NCI-H128 (cell line): ENCODE measurements around the gene MYO1E.
"Not testable (repeated sequence)": the region's sequence is repeated elsewhere in the genome, so short reads cannot be mapped to it uniquely, and the experiment has no call there.

Experiments
- DNase-seq: peaks from one replicate; lab custom pipeline; 2025; ENCODE audit not compliant: unreplicated experiment; lab: John Stamatoyannopoulos, UW

The MYO1E gene

GRCh38 chr15:59352189-59352588 lies 20.5 kb downstream of the MYO1E start:
- no peak for DNase-seq

DNA sequence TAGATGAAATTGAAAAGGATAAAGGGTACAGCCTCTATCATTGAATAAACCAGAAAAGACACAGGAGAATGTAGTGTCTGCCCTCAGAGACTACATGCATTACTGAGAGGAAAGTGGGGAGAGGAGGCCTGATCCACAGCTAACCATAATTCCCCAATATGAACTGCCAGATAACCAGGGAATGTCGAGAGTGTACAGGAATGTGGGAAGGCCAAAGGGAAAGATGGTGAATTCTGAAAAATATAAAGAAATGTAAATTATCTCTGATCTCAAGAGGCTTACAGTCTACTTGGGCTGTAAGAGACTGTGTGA lies 22.3 kb downstream of the MYO1E start:
- no peak for DNase-seq

DNA sequence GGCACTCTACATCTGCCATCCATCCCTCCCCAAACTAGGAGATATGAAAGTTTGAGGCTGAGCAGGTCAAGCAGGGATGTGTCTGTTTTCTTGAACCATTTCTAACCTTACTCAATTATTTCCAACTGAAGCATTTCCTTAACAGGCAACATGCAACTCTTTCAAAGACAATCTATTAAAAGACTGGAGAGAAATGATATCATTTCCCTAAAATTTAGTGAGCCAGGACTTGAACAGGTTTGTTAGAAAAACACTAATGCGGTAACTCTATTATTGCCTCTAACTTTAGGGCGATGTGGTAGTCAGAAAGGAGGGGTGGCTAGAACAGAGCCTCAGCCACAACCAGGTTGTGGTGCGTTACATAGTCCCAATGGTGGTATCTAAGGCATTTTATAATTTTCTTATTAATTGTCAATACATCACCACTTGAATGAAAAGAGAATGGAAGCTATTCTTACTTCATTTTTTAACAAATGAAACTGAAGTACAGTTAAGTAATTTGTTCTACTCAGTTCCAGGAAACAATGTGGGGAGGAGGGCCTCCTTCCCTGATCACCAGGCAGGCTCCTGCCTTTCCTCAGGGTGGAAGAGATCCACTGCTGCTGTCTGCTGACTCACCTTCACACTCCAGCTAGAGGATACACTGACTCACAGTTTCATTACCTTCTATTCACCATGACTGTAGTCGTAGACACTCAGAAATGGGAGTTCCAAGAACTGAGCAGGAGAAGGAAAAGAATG lies 22.8 kb downstream of the MYO1E start:
- no peak for DNase-seq

- no peak for DNase-seq
Measured at GRCh38 chr15:59347915-59348314, 24.8 kb downstream of the MYO1E start.

DNA sequence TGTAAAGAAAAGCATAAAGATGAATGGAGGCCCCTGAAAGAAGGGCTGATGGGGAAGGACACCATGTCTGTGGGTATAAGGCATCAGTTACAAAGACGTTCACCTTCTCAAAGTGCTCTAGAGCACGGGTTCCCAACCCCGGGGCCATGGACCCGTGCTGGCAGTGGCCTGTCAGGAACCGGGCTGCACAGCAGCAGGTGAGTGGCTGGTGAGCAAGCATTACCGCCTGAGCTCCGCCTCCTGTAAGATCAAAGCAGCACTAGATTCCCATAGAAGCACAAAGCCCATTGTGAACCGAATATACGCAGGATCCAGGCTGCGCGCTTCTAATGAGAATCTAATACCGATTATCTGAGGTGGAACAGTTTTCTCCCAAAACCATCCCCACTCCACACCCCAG lies 25.7 kb downstream of the MYO1E start:
- DNase-seq = no peak

DNA sequence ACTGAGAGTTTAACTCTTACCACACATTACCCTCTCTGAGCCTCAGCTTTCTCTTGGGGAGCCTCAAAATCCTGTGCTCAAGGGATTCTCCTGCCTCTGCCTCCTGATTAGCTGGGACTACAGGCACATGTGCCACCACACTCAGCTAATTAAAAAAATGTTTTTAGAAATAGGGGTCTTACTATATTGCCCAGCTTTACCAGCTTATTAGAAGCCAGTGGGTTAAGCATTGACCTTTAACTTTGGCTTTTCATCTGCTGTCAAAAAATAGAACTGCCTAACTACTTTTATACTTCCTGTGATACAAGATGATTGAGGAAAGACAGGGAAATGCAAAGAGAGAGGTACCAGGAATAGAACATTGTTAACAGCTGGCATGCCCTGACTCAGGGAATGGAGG lies 27.3 kb downstream of the MYO1E start:
- DNase-seq = no peak

DNA sequence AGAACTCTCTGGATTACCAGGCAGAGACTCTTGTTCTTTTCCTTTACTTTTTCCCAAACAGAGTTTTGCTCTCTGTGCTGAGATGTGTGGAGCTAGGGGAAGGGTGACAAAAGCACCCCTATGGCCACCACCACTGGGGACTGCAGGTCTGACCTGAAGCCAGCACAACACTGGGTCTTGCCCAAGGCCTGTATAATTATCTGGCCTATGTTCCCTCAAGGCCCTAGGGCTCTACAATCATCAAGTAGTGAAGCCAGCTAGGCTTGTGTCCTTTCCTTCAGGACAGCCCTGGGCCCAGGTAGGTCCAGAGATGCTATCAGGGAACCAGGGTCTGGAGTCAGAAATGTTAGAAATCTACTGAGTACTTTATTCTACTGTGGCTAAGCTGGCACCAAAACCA lies 28.4 kb downstream of the MYO1E start:
- no peak for DNase-seq

- no peak for DNase-seq
Measured at GRCh38 chr15:59340325-59340724, 32.3 kb downstream of the MYO1E start.

DNA sequence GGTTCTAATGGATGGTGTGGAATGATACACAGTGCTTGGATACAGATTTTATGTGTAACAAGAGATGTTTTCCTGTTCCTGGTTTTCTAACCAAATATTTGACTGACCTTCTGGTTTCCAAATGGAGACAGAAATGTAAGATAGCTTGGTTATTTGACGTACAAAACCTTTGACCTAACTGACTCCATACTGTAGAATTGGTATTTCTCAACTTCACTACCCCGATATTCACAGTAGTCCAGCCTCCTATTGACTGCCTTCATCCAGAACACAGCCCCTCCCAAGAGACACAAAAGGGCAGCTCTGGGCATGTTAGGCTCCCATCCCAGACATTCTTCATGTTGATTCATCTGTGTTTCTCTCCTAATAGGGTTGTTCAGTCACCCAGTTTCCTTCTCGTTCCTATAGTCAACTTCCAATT lies 33.4 kb downstream of the MYO1E start:
- DNase-seq = no peak

DNA sequence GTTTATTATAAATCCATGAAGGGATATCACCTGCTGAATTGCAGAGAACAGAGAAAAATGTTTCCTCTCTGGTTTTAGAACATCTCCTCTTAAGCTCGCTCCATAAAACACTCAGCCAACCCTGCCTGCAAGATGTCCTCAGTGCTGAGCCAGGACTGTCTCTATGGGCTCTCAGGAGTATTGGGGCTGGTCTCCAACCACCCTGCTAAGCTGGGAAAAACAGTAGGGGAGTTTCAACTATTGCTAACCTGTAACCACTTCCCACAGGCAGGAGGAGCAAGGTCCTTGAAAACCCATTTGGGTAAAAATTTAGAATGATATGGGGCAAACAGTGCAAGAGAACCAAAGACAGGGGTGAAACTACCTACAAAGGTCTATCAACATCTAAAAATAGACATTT lies 34.3 kb downstream of the MYO1E start:
- no peak for DNase-seq

DNA sequence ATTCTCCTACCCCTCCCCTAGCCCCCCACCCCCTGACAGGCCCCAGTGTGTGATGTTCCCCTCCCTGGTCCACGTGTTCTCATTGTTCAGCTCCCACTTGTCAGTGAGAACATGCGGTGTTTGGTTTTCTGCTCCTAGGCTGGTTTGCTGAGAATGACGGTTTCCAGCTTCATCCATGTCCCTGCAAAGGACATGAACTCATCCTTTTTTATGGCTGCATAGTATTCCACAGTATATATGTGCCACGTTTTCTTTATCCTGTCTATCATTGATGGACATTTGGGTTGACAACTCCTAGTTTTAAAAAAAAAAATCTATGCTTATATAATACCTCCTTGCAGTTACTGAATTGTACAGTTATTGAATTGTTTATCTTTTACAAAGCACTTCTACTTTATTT lies 35.9 kb downstream of the MYO1E start:
- DNase-seq = not testable (repeated sequence)

DNA sequence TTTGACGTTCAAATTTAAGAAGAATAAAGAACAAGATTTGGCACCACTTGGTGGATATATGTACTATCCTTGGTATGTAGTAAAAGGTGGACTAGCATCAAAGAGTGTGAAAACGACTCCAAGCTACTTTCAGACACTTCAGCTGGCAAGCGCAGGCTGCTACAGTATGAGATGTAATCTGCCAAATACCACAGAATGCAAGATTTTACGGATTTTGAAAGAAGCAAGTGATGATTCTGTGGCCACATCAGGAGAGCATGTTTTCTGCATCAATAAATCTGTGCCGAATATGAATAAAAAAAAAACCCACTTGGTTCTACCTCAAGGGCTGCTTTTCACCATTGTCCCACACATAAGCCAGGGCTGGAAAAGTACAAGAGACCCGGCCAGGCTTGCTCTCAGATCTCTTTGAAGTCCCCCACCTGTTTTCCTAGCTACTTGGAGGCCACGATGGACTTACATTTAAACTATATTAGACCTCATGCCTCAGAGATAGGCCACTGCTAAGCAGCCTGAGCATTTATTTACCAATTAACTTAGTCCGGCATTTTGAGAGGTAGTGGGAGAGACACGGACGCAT lies 37.4 kb downstream of the MYO1E start:
- no peak for DNase-seq

DNA sequence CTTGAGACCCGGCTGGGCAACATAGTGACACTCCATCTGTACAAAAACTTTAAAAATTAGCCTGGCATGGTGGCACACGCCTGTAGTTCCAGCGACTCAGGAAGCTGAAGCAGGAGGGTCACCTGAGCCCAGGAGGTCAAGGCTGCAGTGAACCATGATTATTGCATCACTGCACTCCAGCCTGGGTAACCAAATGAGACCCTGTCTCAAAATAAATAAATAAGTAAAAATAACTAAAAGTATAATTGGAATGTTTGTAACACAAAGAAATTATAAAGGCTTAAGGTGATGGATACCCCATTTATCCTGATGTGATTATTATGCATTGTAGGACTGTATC lies 38.6 kb downstream of the MYO1E start:
- no peak for DNase-seq

GRCh38 chr15:59333401-59334075 lies 39.1 kb downstream of the MYO1E start:
- no peak for DNase-seq

GRCh38 chr15:59332009-59332408 lies 40.7 kb downstream of the MYO1E start:
- no peak for DNase-seq

GRCh38 chr15:59330649-59331048 lies 42.0 kb downstream of the MYO1E start:
- DNase-seq = no peak

DNA sequence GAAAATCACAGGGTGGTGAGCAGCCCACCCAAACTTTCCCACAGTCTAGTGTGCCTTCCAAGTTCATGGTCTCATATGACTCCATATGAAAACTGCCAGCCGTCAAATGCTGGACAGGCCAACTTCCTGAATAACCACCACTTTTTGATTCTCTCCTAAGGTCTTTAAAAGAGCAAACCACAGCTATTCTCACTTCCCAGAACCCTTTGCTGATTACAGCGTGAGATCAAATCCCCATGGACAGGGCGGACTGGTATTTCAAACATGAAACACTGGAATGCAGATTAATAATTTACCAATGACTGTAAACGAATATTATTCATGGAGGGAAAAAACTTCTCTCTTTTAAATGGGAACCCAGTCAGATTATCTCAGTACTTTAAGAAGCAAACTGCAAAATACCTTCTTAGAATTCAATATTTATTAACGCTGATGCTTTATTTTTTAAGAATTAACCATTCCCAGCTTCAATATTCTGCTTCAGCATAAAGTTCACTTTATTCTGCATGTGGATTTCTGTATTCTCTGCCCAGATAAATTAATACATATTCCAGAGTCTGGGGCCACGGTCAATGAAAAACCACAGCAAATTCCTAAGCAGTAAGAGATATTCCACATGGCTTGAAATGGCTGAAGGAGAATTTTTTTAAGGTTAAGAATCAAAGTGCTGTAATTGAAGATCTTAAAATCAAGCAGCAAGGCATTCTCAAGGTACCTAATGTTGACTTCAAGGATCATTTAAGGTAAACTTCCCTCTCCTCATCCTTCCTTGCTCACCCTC lies 42.9 kb downstream of the MYO1E start:
- DNase-seq = no peak

DNA sequence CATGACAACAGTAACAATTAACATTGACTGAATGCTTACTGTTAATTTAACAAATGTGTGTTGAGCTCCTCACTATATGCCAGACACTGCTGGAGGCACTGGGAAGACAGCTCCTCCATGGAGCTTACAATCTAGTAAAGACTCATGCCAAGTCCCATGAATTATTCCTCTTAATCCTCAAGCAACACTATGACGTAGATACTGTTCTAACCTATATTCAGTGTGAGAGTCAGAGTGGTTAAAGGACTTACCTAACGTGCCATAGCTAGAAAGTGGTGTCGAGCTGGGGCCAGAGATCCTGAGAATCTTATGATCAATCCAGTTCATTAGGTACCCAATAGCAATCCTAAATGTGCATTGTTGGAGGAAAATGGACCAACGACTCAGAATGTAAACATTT lies 43.6 kb downstream of the MYO1E start:
- no peak for DNase-seq

DNA sequence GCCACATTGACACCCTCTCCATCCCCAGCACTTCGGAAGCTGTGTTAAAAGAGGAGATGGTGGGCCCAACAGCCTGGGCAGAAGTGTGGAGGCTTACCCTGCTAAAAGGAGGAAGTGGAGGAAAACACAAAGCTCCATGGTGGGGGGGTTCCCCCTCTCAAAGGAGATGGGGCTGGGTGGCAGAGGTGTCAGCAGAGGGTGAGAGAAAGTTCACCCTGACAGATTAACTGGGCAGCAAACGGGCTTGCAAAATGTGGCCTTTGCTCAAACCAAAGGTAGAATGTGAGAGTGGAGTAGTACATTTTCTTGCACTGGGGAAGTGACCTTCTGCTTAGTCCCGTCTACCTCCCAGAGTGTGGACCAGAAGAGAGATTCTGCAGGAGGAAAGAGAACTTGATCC lies 44.7 kb downstream of the MYO1E start:
- DNase-seq = no peak

DNA sequence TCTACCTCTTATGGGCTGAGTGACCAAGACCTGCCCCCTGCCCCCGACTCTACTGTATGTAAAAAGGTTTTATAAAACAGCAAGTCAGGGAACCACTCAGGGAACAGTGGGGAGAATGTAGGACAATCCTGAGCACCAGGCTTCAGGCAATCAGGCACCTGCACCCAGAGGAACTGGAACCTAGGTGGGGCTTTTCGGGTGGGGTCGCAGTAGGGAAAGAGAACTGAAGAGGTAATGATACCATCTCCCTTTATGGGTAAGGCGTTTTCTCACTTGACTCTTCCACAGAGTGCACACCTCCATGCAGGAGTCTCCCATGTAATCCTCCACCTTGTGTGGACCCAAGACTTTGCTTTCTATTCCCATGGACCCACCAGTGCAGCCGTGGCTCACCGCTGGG lies 45.8 kb downstream of the MYO1E start:
- DNase-seq = no peak

DNA sequence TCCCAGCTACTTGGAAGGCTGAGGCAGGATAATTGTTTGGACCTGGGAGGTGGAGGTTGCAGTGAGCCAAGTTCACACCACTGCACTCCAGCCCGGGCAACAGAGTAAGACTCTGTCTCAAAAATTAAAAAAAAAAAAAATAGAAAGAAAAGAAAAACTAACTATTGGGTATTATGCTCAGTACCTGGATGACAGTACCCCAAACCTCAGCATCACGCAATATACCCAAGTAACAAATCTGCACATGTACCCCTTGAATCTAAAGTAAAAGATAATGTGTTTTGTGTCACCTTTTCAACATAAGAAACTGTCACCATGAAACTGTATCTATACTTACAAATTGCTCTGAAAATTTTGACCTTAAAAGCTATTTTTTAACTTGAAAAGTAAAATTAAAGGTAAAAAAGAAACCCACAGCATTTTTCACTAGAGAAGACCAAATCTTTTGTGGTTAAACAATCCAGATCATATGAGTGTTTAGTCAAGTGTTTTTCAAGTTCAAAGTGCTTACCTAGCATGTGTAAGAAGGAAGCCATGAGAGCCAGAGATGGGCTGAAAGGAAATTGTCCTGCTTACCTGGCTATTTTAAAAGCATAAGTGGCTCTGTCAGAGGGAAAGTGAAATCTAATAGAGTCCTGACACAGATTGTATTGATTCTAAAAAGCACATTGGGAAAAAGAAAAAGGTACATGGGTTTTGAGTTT lies 50.5 kb downstream of the MYO1E start:
- no peak for DNase-seq
